NCI-H510A treated with DMSO at 0.1 percent for 48 hours (cell line): Measurements from ENCODE around the gene TSPEAR.

Experiments used
- DNase-seq: peaks from one replicate; lab custom pipeline; 2025; lab: John Stamatoyannopoulos, UW

The TSPEAR gene

DNA sequence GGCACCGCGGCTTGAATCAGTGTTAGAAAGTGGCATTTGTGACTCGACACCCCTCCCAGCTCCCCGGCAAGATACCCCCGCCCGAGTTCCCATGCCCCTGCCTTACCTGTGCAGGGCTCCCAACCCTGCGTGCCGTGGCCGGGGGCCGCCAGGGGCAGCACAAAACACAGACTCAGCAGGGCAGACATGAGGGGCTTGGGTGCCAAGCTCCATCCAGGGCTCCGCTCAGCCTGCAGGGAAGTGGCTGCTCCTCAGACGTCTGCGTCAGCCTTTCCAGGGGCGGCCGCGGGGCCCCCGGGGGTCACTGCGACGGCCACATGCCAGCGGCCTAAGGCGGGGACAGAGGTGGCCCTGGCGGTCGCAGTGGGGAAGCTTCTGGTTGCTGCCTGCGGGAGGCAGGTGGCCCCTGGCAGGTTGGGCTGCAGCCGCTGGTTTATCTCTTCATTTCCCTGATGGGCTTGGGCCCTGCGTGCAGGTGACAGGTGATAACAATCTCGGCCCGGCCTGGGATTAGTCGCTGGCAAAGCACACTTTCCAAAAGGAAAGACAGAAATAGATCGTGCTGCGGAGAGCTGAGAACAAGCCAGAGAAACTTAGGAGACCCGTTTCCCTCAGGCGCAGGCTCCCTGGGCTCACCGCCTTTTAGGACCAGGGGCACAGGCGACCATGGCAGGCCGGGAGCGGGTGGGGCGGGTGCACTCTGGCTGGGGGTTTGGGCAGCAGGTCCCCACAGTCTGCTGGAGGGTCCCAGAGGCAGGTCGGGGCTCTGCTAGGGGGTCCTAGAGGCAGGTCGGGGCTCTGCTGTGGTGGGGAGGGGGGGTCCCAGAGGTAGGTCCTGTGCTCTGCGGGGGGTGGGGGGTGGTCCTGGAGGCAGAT, at the start of gene TSPEAR:
Gene TSPEAR, minus strand, starts transcription at position 246 of the 876 bp plus-strand sequence. Its CDS starts 58 bp downstream, at position 188.
- DNase-seq = peak; percentile 92

DNA sequence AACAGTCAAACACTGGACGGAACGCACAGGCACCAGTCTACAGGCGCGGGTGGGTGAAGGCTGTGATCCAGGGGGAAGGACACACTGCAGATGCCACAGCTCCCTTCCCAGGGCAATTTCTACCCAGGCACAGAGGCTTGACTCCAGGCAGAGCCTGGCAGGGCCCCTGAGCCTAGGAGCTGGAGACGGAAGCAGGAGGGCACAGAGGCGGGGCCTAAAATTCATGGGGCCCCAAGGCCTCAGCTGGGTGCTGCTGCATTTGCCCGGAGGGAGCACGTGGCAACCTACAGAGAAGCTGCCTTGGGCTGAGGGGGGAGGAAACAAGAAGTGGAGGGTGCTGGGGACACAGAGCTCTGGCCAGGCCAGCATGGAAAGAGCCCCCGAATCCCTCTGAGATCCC, 49.0 kb upstream of the TSPEAR start:
- no peak for DNase-seq

- DNase-seq = no peak
Measured at GRCh38 chr21:44759628-44760285, 48.4 kb upstream of the TSPEAR start.

DNA sequence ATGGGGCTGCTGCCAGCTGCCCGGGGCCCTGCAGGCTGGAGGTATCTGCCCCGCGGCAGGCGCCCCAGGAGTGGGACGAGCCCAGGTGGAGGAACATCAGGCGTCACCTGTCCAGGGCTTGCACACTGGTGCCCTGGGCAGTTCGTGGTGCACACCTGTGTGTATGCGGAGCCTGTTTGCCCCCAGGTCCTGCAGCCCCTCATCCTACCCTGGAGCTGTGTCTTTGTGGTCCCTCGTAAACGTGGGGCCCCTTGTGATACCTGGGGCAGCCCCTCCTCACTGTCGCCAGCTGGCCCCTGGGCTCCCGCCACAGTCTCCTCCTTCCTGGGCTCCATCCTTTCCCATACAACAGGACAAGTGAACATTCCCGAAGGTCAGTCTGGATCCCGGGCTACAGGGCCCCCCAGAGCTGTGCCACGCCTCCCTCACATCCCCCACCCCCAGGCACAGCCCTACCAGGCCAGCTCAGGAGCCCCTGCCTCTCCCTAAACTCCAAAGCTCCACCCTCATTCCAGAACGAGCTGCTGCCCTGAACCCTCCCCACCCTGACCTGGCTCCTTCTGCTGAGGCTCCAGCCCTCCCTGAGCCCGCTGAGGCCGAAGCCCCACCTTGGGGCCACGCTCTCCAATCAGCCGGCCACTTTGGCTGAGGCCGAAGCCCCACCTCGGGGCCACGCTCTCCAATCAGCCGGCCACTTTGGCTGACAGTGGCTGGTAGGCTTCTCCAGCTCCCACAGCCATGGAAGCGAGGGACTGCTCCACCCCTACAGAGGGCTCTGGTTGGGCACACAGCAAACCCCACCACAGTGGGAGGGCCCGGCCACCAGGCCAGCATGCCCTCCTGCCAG, 47.6 kb upstream of the TSPEAR start:
- no peak for DNase-seq

DNA sequence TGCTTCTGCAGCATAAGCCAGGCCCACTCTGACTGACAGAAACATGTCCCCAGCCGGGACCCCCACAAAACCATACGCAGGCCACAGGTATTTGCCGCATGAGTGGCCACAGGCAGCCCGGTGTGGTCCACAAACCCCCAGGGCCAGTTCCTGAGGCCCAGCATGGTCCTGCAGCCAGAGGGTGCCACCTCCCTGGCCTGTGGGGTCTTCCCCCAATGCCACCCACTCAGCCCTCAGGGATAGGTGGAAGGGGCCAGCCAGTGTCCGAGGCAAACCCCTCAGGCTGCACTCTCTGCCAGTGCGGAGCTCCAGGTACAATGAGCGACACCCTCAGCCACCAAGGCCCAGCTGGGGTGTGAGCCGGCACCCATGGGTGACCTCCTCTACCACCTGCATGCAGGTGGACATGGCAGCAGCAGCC, 46.8 kb upstream of the TSPEAR start:
- no peak for DNase-seq

- no peak for DNase-seq
Measured at GRCh38 chr21:44757731-44758130, 46.4 kb upstream of the TSPEAR start.

DNA sequence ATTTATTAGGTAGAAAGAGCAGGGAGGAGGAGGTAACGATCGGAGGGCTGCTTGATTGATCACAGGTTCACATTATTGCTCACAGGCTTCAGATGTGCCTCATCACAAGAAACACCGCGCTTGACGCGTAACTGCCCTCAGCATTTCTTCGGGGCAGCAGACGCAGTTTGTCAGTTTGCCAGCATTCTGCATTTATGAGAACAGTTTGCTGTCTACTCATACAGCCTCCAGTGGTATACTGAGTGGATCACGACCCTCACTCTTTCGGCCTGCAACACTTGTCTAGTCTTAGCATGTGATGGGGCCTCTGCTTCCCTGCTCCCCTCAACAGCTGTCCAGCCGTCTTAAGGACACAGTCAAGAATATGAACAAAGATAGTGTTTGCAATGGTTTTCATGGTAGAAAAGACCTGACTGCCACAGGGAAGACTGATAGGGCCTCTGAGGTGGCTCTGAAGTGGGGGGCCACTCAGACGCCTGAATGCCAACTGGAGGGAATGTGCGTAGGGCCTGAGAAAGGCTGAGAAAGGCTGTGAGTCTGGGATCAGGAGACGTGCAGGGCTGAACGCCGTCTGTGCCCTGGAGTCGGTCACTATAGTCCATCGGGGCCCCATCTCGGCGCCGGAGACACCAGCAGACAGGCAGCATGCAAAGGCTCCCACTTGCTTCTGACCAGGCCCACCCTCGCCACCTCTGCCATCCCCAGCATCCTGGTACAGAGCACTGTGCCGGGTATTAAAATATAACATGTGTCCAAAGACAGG, 45.2 kb upstream of the TSPEAR start:
- DNase-seq = no peak

- no peak for DNase-seq
Measured at GRCh38 chr21:44755227-44755626, 43.9 kb upstream of the TSPEAR start.

GRCh38 chr21:44753357-44753756, 42.0 kb upstream of the TSPEAR start:
- DNase-seq = no peak

DNA sequence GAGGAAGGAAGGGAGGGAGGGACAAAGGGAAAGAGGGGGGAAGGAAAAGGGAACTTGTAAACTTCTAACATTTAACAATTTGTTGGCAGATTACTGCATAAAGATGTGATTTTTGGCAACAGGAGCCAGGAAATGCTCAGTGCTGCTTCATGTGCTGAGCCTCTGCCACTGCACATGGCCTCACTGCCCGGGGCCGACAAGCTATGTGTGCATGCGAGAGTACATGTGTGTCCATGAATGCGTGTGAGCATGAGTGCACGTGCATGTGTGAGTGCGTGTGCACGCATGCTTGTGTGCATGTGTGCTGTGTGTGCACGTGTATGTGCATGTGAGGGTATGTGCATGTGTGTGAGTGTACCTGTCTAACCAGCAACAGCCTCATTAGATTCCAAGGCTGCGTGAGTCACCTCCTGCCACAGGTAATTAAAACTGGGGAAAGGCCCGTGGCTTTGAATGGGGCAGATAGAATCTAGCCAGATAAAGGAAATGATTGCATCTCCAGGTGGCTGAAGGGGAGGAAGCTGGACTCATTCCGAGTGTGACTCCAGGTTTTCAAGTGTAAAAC, 41.4 kb upstream of the TSPEAR start:
- DNase-seq = no peak

- DNase-seq = no peak
Measured at GRCh38 chr21:44751799-44752636, 40.6 kb upstream of the TSPEAR start.

DNA sequence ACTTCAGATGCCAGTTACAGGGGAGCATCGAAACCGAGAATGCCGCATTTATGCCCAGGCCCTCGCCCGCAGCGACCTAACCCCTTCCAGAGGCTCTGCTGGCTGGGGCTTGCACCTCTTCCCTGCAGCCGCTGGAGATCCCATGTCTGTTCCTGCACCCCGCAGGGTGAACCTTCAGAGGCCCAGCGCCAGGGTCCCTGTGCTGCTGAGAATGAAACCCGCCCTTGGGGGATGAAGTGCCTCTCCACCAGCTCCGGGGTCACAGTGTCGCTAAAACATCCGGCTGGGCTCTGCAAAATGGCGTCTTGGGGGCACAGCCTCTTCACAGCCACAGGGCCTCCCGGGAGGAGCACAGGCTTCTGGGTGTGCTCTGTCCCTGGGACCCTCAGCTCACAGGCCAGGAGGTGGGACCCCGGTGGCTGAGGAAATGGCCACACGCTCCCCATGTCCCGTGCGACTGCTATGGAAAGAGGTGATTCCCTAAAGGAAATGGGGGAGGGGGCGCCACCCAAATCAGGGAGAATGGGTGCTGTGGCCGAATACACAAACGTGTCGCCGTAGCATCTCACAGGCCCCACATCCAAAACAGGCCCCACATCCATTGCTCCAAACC, 39.9 kb upstream of the TSPEAR start:
- no peak for DNase-seq

DNA sequence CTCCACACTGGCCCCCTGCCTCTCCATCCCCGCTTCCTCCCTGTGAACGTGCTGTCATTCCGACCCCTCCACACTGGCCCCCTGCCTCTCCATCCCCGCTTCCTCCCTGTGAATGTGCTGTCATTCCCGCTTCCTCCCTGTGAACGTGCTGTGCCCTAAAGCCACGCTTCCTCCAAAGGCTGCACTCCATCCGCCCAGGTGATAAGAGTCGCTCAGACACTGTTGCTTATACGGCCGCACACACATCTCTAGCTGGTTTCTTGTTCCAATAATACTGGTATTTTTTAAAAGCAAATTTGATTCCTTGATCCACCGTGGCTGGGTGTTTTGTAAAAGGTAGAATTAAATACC, 39.3 kb upstream of the TSPEAR start:
- no peak for DNase-seq

- DNase-seq = no peak
Measured at GRCh38 chr21:44749759-44750674, 38.6 kb upstream of the TSPEAR start.

GRCh38 chr21:44749116-44749758, 37.9 kb upstream of the TSPEAR start:
- DNase-seq = no peak

DNA sequence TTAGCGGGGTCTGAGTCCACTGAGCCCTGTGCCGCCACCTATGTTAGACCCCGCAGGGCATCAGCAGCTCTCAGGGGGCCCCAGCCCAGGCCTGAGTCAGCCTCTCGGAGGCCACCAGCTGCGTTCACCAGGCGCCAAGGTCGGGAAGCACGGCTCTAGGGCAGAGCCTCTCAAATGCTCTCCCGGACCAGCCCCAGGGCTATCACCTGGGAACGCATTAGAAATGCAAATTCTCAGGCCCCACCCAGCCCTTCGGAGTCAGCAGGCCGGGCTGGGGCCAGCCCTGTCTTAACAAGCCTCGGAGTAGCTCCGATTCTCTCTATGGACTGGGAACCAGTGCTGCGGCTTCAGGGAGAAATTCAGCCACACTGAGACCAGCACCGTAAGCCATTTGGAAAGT, 37.2 kb upstream of the TSPEAR start:
- no peak for DNase-seq

DNA sequence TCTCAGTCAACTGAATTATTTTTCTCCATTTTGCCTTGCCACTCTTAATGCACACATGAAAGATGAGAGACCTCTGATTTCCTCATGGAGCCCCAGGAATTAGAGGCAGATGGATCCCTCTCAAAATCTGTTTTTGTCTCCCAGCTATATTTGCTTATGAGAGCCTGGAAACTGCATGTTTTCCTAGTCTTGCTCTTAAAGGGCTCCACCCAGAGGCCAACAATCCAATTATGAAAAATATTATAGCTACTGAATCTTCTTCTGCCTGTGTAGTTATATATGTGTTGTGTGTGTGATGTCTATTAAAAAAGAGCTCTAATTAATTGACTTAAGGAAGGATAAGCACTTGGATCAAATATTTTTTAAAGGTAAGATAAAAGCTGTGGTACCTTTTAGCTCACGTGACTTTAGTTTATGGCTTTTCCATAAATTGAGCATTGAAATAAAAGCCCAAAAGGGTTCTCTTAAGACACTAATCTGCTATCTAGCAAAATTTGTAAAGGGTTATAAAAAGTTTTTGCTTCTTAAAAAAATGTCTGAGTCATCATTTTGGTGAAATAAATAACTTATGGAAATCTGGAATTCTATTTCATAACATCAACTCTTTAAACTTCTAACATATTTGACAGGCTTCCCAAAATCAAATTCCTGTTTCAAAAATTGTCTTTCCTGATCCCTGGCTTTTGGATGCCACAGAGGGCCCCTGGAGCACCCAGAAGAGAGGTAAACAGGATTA, 31.2 kb upstream of the TSPEAR start:
- peak; percentile 27 for DNase-seq

- no peak for DNase-seq
Measured at GRCh38 chr21:44741921-44742320, 30.5 kb upstream of the TSPEAR start.
